Gastroesophageal sphincter (tissue), 3 donors: ENCODE measurements around the gene IHH.

ENCODE experiments used
- CTCF ChIP-seq, 4 experiments: fragments of 200-600 bp in 2 of 4; fragments of 450-650 bp in 2 of 4; sonication (generic) in 1 of 4; IDR thresholded peaks; one replicate each; pipeline ENCODE4 v1.5.1; 2017 to 2019; ENCODE audit warnings: antibody characterized with exemption in 4 of 4, mild to moderate bottlenecking in 2 of 4, moderate library complexity in 2 of 4
- EP300 ChIP-seq: sonication (generic); formaldehyde crosslinking; IDR thresholded peaks from one replicate; pipeline ENCODE4 v1.6.1; 2017; ENCODE audit warnings: antibody characterized with exemption, mild to moderate bottlenecking
- POLR2A ChIP-seq, 2 donors: fragments of 450-650 bp; IDR thresholded peaks; one replicate each; pipeline ENCODE4 v1.6.1; 2017; ENCODE audit warnings: antibody characterized with exemption in 2 of 2, mild to moderate bottlenecking in 2 of 2, moderate library complexity in 1 of 2
- POLR2AphosphoS5 ChIP-seq: sonication (generic); formaldehyde crosslinking; IDR thresholded peaks from one replicate; pipeline ENCODE4 v1.6.1; 2017; ENCODE audit warnings: antibody characterized with exemption

GRCh38 chr2:219034823-219035222 lies 25.9 kb downstream of the IHH start:
- TF ChIP-seq CTCF (IDR thresholded peaks at IDR 0.05) = no peak
- no peak for TF ChIP-seq POLR2A (IDR thresholded peaks at IDR 0.05)
- TF ChIP-seq POLR2AphosphoS5 = no peak
- TF ChIP-seq EP300 = no peak
